Measurements from ENCODE around the gene MIDN.

DNA sequence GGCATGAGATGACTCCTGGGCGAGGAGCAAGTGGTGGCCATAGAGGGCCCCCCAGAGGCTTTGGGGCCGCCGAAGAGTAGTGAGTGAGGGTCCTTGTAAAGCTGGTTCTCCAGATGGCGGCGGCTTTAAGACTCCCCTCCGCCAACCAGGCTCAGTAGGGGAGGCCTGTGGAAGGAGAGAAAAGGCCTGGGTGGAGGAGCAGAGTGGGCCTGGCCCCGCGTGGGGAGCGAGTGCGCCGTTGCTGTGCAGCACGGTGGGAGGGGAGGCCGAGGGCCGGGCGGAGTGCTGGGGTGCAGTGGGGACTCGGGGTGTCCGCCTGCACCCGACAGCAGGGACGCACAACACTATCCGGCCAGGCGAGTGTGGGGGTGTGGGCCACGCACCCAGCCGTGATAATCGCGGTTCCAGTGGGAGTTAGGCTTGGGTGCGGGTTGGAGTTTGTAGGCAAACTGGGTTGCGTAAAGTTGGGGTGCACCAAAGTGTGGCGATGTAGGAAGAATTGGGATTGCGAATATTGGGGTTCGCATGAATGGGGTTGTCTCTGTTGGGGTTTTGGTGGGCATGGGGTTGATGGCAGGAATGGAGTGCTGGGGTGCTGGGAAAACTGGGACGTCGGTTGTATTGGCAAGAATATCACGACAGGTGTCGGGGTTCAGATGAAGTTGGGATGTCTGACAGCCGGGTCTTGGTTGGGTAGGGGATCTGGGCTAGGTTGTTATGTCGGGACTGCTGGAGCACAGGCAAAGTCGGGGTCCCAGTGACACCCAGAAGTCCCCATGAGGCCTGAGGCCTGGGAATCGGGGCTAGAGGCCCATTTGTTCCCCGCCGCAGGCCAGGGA is 20.1 kb downstream of the MIDN start:
- TF ChIP-seq, protein P1, sequence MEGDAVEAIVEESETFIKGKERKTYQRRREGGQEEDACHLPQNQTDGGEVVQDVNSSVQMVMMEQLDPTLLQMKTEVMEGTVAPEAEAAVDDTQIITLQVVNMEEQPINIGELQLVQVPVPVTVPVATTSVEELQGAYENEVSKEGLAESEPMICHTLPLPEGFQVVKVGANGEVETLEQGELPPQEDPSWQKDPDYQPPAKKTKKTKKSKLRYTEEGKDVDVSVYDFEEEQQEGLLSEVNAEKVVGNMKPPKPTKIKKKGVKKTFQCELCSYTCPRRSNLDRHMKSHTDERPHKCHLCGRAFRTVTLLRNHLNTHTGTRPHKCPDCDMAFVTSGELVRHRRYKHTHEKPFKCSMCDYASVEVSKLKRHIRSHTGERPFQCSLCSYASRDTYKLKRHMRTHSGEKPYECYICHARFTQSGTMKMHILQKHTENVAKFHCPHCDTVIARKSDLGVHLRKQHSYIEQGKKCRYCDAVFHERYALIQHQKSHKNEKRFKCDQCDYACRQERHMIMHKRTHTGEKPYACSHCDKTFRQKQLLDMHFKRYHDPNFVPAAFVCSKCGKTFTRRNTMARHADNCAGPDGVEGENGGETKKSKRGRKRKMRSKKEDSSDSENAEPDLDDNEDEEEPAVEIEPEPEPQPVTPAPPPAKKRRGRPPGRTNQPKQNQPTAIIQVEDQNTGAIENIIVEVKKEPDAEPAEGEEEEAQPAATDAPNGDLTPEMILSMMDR (IDR thresholded peaks at IDR 0.05) = no peak
- TF ChIP-seq POLR2A (IDR thresholded peaks at IDR 0.05) = no peak
